GM04504 (cell line): ENCODE data around the gene VPS51.

Experiments
- DNase-seq: peaks from one replicate; pipeline ENCODE4 v3.0.0-alpha.2; 2012; ENCODE audit warnings: low read depth

VPS51 gene

GRCh38 chr11:65095974-65096806 lies at the start of gene VPS51:
Gene VPS51 (plus strand): TSS chr11:65096214. CDS start chr11:65096251, 37 bp downstream.
- peak; percentile 70 for DNase-seq

GRCh38 chr11:65047581-65048422 lies 48.2 kb upstream of the VPS51 start:
- no peak for DNase-seq

GRCh38 chr11:65051398-65051858 lies 44.6 kb upstream of the VPS51 start:
- no peak for DNase-seq

- DNase-seq: no peak
These were observed 42.0 kb upstream of the VPS51 start for GRCh38 chr11:65053827-65054508.

- no peak for DNase-seq
These were observed 40.5 kb upstream of the VPS51 start for GRCh38 chr11:65055538-65055937.

- no peak for DNase-seq
These were observed 39.0 kb upstream of the VPS51 start for GRCh38 chr11:65056999-65057398.

- DNase-seq: no peak
These were observed 38.5 kb upstream of the VPS51 start for GRCh38 chr11:65057526-65057925.

GRCh38 chr11:65058012-65058411 lies 38.0 kb upstream of the VPS51 start:
- no peak for DNase-seq

- no peak for DNase-seq
These were observed 37.5 kb upstream of the VPS51 start, which contains the start of gene NAALADL1 for GRCh38 chr11:65058419-65059054. Gene NAALADL1 (minus strand): TSS chr11:65058553. CDS start chr11:65058521, 32 bp downstream.

GRCh38 chr11:65059523-65059922 lies 36.5 kb upstream of the VPS51 start:
- DNase-seq: no peak

- DNase-seq: no peak
These were observed 35.8 kb upstream of the VPS51 start for GRCh38 chr11:65059959-65060824.

GRCh38 chr11:65060913-65061408 lies 35.1 kb upstream of the VPS51 start:
- DNase-seq: no peak

GRCh38 chr11:65063532-65063931 lies 32.5 kb upstream of the VPS51 start:
- DNase-seq: no peak

GRCh38 chr11:65064847-65065240 lies 31.2 kb upstream of the VPS51 start:
- DNase-seq: no peak

GRCh38 chr11:65065851-65066250 lies 30.2 kb upstream of the VPS51 start:
- DNase-seq: no peak

GRCh38 chr11:65066315-65066714 lies 29.7 kb upstream of the VPS51 start:
- no peak for DNase-seq

GRCh38 chr11:65066805-65067291 lies 29.2 kb upstream of the VPS51 start:
- DNase-seq: no peak

- no peak for DNase-seq
These were observed 28.6 kb upstream of the VPS51 start for GRCh38 chr11:65067446-65067845.

GRCh38 chr11:65069217-65069616 lies 26.8 kb upstream of the VPS51 start:
- DNase-seq: no peak

- DNase-seq: no peak
These were observed 23.9 kb upstream of the VPS51 start for GRCh38 chr11:65071907-65072630.
